HepG2 (cell line): ENCODE measurements around the gene ZCRB1. TPM values are rescaled to one million over a fixed set of nuclear protein-coding genes. Genes with fewer than 3 reads are reported as not detected.

Source experiments
- CBX5 ChIP-seq: sonication (generic); formaldehyde crosslinking; IDR thresholded peaks from 2 replicates; pipeline ENCODE4 v1.4.0; 2020; ENCODE audit warnings: missing genetic modification reagents, borderline replicate concordance
- CREB3 ChIP-seq: sonication (generic); formaldehyde crosslinking; IDR thresholded peaks from 2 replicates; pipeline ENCODE4 v1.5.0; 2020; ENCODE audit warnings: missing genetic modification reagents
- E2F2 ChIP-seq: sonication (generic); formaldehyde crosslinking; IDR thresholded peaks from 2 replicates; pipeline ENCODE4 v1.4.0; 2020; ENCODE audit warnings: missing genetic modification reagents, borderline replicate concordance
- ERF ChIP-seq: IDR thresholded peaks from 2 replicates; pipeline ENCODE4 v1.6.1; 2018; ENCODE audit warnings: missing biosample characterization, missing genetic modification reagents
- GLMP ChIP-seq: sonication (generic); formaldehyde crosslinking; IDR thresholded peaks from 2 replicates; pipeline ENCODE4 v1.9.0; 2021; ENCODE audit warnings: missing genetic modification reagents, mild to moderate bottlenecking, borderline replicate concordance
- HNRNPUL1 ChIP-seq: fragments of 200-400 bp; formaldehyde crosslinking; IDR thresholded peaks from 2 replicates; pipeline ENCODE4 v1.6.1; 2017; ENCODE audit warnings: low read depth, mild to moderate bottlenecking, low read length, moderate library complexity
- IRX3 ChIP-seq: sonication (generic); formaldehyde crosslinking; IDR thresholded peaks from 2 replicates; pipeline ENCODE4 v1.8.1; 2023; ENCODE audit warnings: mild to moderate bottlenecking, low read depth, missing genetic modification reagents, borderline replicate concordance
- SP140L ChIP-seq: sonication (generic); formaldehyde crosslinking; IDR thresholded peaks from 2 replicates; pipeline ENCODE4 v1.4.0; 2020; ENCODE audit warnings: missing genetic modification reagents, borderline replicate concordance
- TAF15 ChIP-seq: fragments of 200-400 bp; formaldehyde crosslinking; IDR thresholded peaks from one replicate; pipeline ENCODE4 v1.6.1; 2018; ENCODE audit warnings: mild to moderate bottlenecking, low read depth, low read length; ENCODE audit not compliant: poor library complexity, severe bottlenecking
- TGIF2 ChIP-seq: IDR thresholded peaks from 2 replicates; pipeline ENCODE4 v1.6.1; 2016; ENCODE audit warnings: control low read depth, missing compliant biosample characterization
- ZFP1 ChIP-seq: IDR thresholded peaks from 2 replicates; pipeline ENCODE4 v1.6.1; 2016
- ZNF337 ChIP-seq: sonication (generic); formaldehyde crosslinking; IDR thresholded peaks from 2 replicates; pipeline ENCODE4 v1.5.1; 2020; ENCODE audit warnings: missing genetic modification reagents, low read depth, mild to moderate bottlenecking, borderline replicate concordance
- ZNF382 ChIP-seq: sonication (generic); formaldehyde crosslinking; IDR thresholded peaks from 2 replicates; pipeline ENCODE4 v1.5.0; 2020; ENCODE audit warnings: missing genetic modification reagents, mild to moderate bottlenecking, borderline replicate concordance
- ZNF546 ChIP-seq: sonication (generic); formaldehyde crosslinking; conservative IDR thresholded peaks from 2 replicates; pipeline ENCODE4 v1.8.1; 2023; ENCODE audit warnings: mild to moderate bottlenecking, missing genetic modification reagents
- ZNF589 ChIP-seq: sonication (generic); formaldehyde crosslinking; conservative IDR thresholded peaks from 2 replicates; pipeline ENCODE4 v1.8.0; 2022; ENCODE audit warnings: mild to moderate bottlenecking, moderate library complexity, missing genetic modification reagents
- ZNF672 ChIP-seq: sonication (generic); formaldehyde crosslinking; IDR thresholded peaks from 2 replicates; pipeline ENCODE4 v1.8.1; 2022; ENCODE audit warnings: missing genetic modification reagents
- ZNF7 ChIP-seq: IDR thresholded peaks from 2 replicates; pipeline ENCODE4 v1.6.1; 2016; ENCODE audit warnings: missing biosample characterization, missing genetic modification reagents
- polyA plus RNA-seq, 8 experiments: library from polyadenylated mRNA; depleted of rRNA in 3 of 8; stranded (reverse) in 7 of 8; unstranded in 1 of 8; fragments of >200 nt; fragmentation: Illumina TruSeq in 4 of 8; extraction: Trizol in 4 of 8; gene quantifications; 2 replicates each; pipeline versions ENCODE4 v1.2.1 to v1.2.3, GENCODE V29; 2011 to 2016; ENCODE audit warnings: low read depth in 4 of 8, missing spikeins in 1 of 8, mixed read lengths in 1 of 8; ENCODE audit not compliant: insufficient read depth in 1 of 8
- total RNA-seq, 5 experiments: library from RNA; depleted of rRNA; stranded (reverse); fragments of >200 nt; fragmentation: Illumina TruSeq; extraction: Trizol; gene quantifications; 2 replicates each; pipeline ENCODE4 v1.2.3, GENCODE V29; 2016; ENCODE audit warnings: low read depth in 1 of 5
- TF ChIP-seq, protein P1 (sequence below): IDR thresholded peaks from 2 replicates; pipeline ENCODE4 v1.6.1; 2016; ENCODE audit warnings: low read depth
- TF ChIP-seq, protein P2 (sequence below): sonication (generic); formaldehyde crosslinking; IDR thresholded peaks from 2 replicates; pipeline ENCODE4 v1.4.0; 2020; ENCODE audit warnings: missing genetic modification reagents

ZCRB1 gene
- total and polyA plus RNA-seq, 2 of the 13 experiments (the other 11 are each of a cell fraction or from before 2014, with no cell fraction given), result 43.5 to 49.8 TPM

DNA sequence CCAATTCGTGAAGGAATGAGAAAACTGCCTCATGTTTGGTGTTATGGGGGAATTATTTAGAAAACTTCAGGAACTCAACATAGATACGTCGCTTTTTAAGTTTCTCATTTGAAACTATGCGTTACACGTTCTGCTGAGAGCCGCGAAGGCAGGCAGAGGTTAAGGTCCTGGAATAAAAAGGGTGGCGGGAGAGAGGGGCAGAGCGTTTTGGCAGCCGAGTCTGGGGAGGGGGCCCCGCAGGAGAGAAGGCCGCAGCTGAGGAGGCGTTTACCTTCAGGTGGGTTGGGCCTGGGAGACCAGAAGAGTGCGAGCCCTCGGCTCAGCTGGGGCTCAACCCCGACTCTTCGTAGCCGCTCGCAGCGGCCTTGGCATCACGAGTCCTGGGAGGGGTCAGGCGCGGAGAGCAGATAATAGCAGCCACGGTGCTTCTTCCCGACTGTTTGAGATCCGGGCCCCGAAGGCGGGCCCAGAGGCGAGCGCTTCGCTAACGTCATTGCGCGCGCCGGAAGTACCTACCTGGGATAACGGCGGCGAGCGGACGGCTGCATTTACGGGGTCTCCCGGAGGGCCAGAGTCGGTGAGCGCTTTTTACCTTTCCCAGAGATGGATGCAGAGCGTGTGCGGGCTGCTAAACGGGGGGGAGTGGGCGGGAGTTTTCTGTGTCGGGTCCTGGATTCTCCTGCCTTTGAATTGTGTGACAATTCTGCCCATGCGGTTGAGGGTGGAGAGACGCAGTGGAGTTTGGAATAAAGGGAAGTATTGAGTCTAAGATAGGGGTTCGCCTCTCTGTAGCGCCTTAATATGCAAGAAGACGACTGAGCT, at the start of gene ZCRB1, which contains the start of gene PPHLN1 (continued):
- TF ChIP-seq, protein P1, sequence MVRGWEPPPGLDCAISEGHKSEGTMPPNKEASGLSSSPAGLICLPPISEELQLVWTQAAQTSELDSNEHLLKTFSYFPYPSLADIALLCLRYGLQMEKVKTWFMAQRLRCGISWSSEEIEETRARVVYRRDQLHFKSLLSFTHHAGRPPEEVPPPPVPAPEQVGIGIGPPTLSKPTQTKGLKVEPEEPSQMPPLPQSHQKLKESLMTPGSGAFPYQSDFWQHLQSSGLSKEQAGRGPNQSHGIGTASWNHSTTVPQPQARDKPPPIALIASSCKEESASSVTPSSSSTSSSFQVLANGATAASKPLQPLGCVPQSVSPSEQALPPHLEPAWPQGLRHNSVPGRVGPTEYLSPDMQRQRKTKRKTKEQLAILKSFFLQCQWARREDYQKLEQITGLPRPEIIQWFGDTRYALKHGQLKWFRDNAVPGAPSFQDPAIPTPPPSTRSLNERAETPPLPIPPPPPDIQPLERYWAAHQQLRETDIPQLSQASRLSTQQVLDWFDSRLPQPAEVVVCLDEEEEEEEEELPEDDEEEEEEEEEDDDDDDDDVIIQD, result no peak
- TF ChIP-seq TGIF2, result no peak
- TF ChIP-seq E2F2 (CRISPR knock-in tag), result no peak; the same call in 1 of the 2 replicates
- TF ChIP-seq ZNF337, result 0 out of 2 replicates have a peak, but pooled peaks have one; percentile 27
- no peak for TF ChIP-seq ZNF589
- TF ChIP-seq ZNF546 (CRISPR knock-in tag), result no peak
- no peak; the same call in 1 of the 2 replicates for TF ChIP-seq CBX5 (CRISPR knock-in tag)
- TF ChIP-seq ZFP1 (CRISPR knock-in tag), result no peak
- TF ChIP-seq SP140L (CRISPR knock-in tag), result no peak
- peak; percentile 18; the same call in 1 of the 2 replicates for TF ChIP-seq ERF
- TF ChIP-seq HNRNPUL1, result no peak
- TF ChIP-seq ZNF672 (CRISPR knock-in tag), result no peak
- no peak for TF ChIP-seq IRX3 (CRISPR knock-in tag)
- TF ChIP-seq CREB3 (CRISPR knock-in tag), result no peak
- no peak for TF ChIP-seq ZNF7 (CRISPR knock-in tag)
- no peak for TF ChIP-seq ZNF382
- no peak for TF ChIP-seq TAF15
- no peak for TF ChIP-seq GLMP
- TF ChIP-seq, protein P2, sequence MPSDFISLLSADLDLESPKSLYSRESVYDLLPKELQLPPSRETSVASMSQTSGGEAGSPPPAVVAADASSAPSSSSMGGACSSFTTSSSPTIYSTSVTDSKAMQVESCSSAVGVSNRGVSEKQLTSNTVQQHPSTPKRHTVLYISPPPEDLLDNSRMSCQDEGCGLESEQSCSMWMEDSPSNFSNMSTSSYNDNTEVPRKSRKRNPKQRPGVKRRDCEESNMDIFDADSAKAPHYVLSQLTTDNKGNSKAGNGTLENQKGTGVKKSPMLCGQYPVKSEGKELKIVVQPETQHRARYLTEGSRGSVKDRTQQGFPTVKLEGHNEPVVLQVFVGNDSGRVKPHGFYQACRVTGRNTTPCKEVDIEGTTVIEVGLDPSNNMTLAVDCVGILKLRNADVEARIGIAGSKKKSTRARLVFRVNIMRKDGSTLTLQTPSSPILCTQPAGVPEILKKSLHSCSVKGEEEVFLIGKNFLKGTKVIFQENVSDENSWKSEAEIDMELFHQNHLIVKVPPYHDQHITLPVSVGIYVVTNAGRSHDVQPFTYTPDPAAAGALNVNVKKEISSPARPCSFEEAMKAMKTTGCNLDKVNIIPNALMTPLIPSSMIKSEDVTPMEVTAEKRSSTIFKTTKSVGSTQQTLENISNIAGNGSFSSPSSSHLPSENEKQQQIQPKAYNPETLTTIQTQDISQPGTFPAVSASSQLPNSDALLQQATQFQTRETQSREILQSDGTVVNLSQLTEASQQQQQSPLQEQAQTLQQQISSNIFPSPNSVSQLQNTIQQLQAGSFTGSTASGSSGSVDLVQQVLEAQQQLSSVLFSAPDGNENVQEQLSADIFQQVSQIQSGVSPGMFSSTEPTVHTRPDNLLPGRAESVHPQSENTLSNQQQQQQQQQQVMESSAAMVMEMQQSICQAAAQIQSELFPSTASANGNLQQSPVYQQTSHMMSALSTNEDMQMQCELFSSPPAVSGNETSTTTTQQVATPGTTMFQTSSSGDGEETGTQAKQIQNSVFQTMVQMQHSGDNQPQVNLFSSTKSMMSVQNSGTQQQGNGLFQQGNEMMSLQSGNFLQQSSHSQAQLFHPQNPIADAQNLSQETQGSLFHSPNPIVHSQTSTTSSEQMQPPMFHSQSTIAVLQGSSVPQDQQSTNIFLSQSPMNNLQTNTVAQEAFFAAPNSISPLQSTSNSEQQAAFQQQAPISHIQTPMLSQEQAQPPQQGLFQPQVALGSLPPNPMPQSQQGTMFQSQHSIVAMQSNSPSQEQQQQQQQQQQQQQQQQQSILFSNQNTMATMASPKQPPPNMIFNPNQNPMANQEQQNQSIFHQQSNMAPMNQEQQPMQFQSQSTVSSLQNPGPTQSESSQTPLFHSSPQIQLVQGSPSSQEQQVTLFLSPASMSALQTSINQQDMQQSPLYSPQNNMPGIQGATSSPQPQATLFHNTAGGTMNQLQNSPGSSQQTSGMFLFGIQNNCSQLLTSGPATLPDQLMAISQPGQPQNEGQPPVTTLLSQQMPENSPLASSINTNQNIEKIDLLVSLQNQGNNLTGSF (CRISPR knock-in tag), result peak; percentile 63; the same call in 1 of the 2 replicates
